ENCODE data around the gene RBM4.

GRCh38 chr11:66686801-66687750 is 48.6 kb downstream of the RBM4 start:
- TF ChIP-seq, protein P1, sequence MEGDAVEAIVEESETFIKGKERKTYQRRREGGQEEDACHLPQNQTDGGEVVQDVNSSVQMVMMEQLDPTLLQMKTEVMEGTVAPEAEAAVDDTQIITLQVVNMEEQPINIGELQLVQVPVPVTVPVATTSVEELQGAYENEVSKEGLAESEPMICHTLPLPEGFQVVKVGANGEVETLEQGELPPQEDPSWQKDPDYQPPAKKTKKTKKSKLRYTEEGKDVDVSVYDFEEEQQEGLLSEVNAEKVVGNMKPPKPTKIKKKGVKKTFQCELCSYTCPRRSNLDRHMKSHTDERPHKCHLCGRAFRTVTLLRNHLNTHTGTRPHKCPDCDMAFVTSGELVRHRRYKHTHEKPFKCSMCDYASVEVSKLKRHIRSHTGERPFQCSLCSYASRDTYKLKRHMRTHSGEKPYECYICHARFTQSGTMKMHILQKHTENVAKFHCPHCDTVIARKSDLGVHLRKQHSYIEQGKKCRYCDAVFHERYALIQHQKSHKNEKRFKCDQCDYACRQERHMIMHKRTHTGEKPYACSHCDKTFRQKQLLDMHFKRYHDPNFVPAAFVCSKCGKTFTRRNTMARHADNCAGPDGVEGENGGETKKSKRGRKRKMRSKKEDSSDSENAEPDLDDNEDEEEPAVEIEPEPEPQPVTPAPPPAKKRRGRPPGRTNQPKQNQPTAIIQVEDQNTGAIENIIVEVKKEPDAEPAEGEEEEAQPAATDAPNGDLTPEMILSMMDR (IDR thresholded peaks at IDR 0.05; ENCODE audit: insufficient read depth, low read depth, low read length): no peak
- TF ChIP-seq EZH2 (IDR thresholded peaks at IDR 0.05; ENCODE audit: insufficient read depth, low read length): no peak
